Nephron (organoid): Measurements from ENCODE around the gene AGBL5.

ENCODE experiments used
- H3K27ac Mint-ChIP-seq, 3 experiments: 2 replicates each; pipeline ENCODE4 v1.8.0; 2020; ENCODE audit warnings: mixed read lengths in 3 of 3, mild to moderate bottlenecking in 2 of 3, moderate library complexity in 1 of 3
- H3K27me3 Mint-ChIP-seq: 2 replicates; pipeline ENCODE4 v1.8.0; 2021; ENCODE audit warnings: low read depth, mild to moderate bottlenecking, moderate library complexity, mixed read lengths
- H3K36me3 Mint-ChIP-seq: 2 replicates; pipeline ENCODE4 v1.8.0; 2020; ENCODE audit warnings: low read depth, mixed read lengths
- H3K4me1 Mint-ChIP-seq: 2 replicates; pipeline ENCODE4 v1.8.0; 2020; ENCODE audit warnings: mixed read lengths
- H3K4me3 Mint-ChIP-seq, 3 experiments: 2 replicates each; pipeline ENCODE4 v1.8.0; 2020; ENCODE audit warnings: mild to moderate bottlenecking in 3 of 3, mixed read lengths in 3 of 3, moderate library complexity in 2 of 3
- H3K9me3 Mint-ChIP-seq: 2 replicates; pipeline ENCODE4 v1.8.0; 2020; ENCODE audit warnings: mixed read lengths
- CTCF ChIP-seq, 3 experiments: fragments of 200-600 bp; sonication (generic); IDR thresholded peaks; one replicate each; pipeline ENCODE4 v1.5.0; 2021; ENCODE audit warnings: antibody characterized with exemption in 3 of 3; ENCODE audit not compliant: unreplicated experiment in 3 of 3

Gene AGBL5

GRCh38 chr2:27088634-27089033 lies 37.2 kb downstream of the AGBL5 start:
- H3K27me3 Mint-ChIP-seq = peaks cover 13% of the 10 kb centered on the region
- no peaks in the 10 kb centered on the region for H3K36me3 Mint-ChIP-seq
- H3K9me3 Mint-ChIP-seq = no peaks in the 10 kb centered on the region
- TF ChIP-seq CTCF (IDR thresholded peaks at IDR 0.05; ENCODE audit: unreplicated experiment in 3 of 3) = no peak
- H3K4me1 Mint-ChIP-seq = peaks cover 28% of the 10 kb centered on the region
- H3K27ac Mint-ChIP-seq = no peak overlapping the region
- H3K4me3 Mint-ChIP-seq = peak overlapping the region; percentile 38 to 51 (median 38)

GRCh38 chr2:27089111-27089954 lies 37.9 kb downstream of the AGBL5 start:
- no peak for TF ChIP-seq CTCF (IDR thresholded peaks at IDR 0.05; ENCODE audit: unreplicated experiment in 3 of 3)
- Mint-ChIP-seq H3K4me1 (peaks cover 21% of the 10 kb centered on the region), H3K36me3 (no peaks in the 10 kb centered on the region), H3K9me3 (no peaks in the 10 kb centered on the region), H3K27ac (no peak overlapping the region), H3K4me3 (no peak overlapping the region), H3K27me3 (peaks cover 13% of the 10 kb centered on the region)

GRCh38 chr2:27091746-27092695 lies 40.6 kb downstream of the AGBL5 start:
- H3K27me3 Mint-ChIP-seq = peaks cover 11% of the 10 kb centered on the region
- no peaks in the 10 kb centered on the region for H3K9me3 Mint-ChIP-seq
- H3K27ac Mint-ChIP-seq = peak overlapping the region in 2 of 3 experiments; percentile 38 to 73
- no peak overlapping the region for H3K4me3 Mint-ChIP-seq
- no peaks in the 10 kb centered on the region for H3K36me3 Mint-ChIP-seq
- no peak for TF ChIP-seq CTCF (IDR thresholded peaks at IDR 0.05; ENCODE audit: unreplicated experiment in 3 of 3)
- peaks cover 22% of the 10 kb centered on the region for H3K4me1 Mint-ChIP-seq

GRCh38 chr2:27092696-27093429 lies 41.4 kb downstream of the AGBL5 start:
- Mint-ChIP-seq H3K4me1 (peaks cover 14% of the 10 kb centered on the region), H3K4me3 (no peak overlapping the region), H3K27ac (peak overlapping the region in 1 of 3 experiments; percentile 66), H3K36me3 (no peaks in the 10 kb centered on the region), H3K27me3 (peaks cover 7% of the 10 kb centered on the region), H3K9me3 (no peaks in the 10 kb centered on the region)
- no peak for TF ChIP-seq CTCF (IDR thresholded peaks at IDR 0.05; ENCODE audit: unreplicated experiment in 3 of 3)

- Mint-ChIP-seq H3K27me3 (peaks cover 2% of the 10 kb centered on the region), H3K9me3 (no peaks in the 10 kb centered on the region), H3K4me1 (peaks cover 14% of the 10 kb centered on the region), H3K27ac (peak overlapping the region in 2 of 3 experiments; percentile 5 to 79), H3K36me3 (no peaks in the 10 kb centered on the region), H3K4me3 (no peak overlapping the region)
- TF ChIP-seq CTCF (IDR thresholded peaks at IDR 0.05; ENCODE audit: unreplicated experiment in 3 of 3) = no peak
These were observed 42.2 kb downstream of the AGBL5 start for GRCh38 chr2:27093430-27094352.
